RCC 7860 (cell line): ENCODE measurements around the gene TRIM34.
"Not testable (repeated sequence)": the region's sequence is repeated elsewhere in the genome, so short reads cannot be mapped to it uniquely, and the experiment has no call there.

ENCODE experiments used
- DNase-seq: peaks from one replicate; pipeline ENCODE4 v3.0.0-alpha.2; 2015; ENCODE audit warnings: low spot score
- FAIRE-seq: peaks from 2 replicates; lab custom pipeline; 2012; peaks lifted over from hg19 to GRCh38; lab: Jason Lieb, UNC

The TRIM34 gene

GRCh38 chr11:5620651-5621521, 3.9 kb upstream of the TRIM34 start:
- FAIRE-seq (no peak), DNase-seq (peak; percentile 43)

- no peak for FAIRE-seq
- no peak for DNase-seq
These were observed 3.2 kb upstream of the TRIM34 start for GRCh38 chr11:5621580-5621979.

- FAIRE-seq (no peak), DNase-seq (no peak)
These were observed 2.0 kb upstream of the TRIM34 start for GRCh38 chr11:5622802-5623201.

GRCh38 chr11:5625281-5625680, 480 bp downstream of the TRIM34 start:
- FAIRE-seq (no peak), DNase-seq (no peak)

- DNase-seq (no peak), FAIRE-seq (no peak)
These were observed 1.4 kb downstream of the TRIM34 start for GRCh38 chr11:5626196-5626595.

- FAIRE-seq: no peak
- no peak for DNase-seq
These were observed 6.6 kb downstream of the TRIM34 start for GRCh38 chr11:5631417-5631816.

GRCh38 chr11:5631969-5632635, 7.3 kb downstream of the TRIM34 start:
- no peak for FAIRE-seq
- DNase-seq: no peak

GRCh38 chr11:5639953-5640352, 15.2 kb downstream of the TRIM34 start:
- DNase-seq (no peak), FAIRE-seq (no peak)

GRCh38 chr11:5643585-5643984, 18.8 kb downstream of the TRIM34 start:
- DNase-seq (no peak), FAIRE-seq (no peak)

- no peak for FAIRE-seq
- no peak for DNase-seq
These were observed 21.3 kb downstream of the TRIM34 start for GRCh38 chr11:5646139-5646538.

- FAIRE-seq: no peak
- no peak for DNase-seq
These were observed 30.7 kb downstream of the TRIM34 start for GRCh38 chr11:5655474-5655873.

- not testable (repeated sequence) for FAIRE-seq, DNase-seq
These were observed 32.2 kb downstream of the TRIM34 start for GRCh38 chr11:5656956-5657355.

GRCh38 chr11:5658318-5658717, 33.5 kb downstream of the TRIM34 start:
- FAIRE-seq: no peak
- DNase-seq: no peak

GRCh38 chr11:5663511-5663910, 38.7 kb downstream of the TRIM34 start:
- no peak for FAIRE-seq

GRCh38 chr11:5665051-5665570, 40.3 kb downstream of the TRIM34 start:
- DNase-seq (no peak), FAIRE-seq (no peak)

More at GRCh38 chr11:5663511-5663910, 38.7 kb downstream of the TRIM34 start:
- DNase-seq: no peak

- no peak for FAIRE-seq
- no peak for DNase-seq
These were observed 41.1 kb downstream of the TRIM34 start for GRCh38 chr11:5665746-5666401.

GRCh38 chr11:5666402-5666793, 41.6 kb downstream of the TRIM34 start:
- DNase-seq (no peak), FAIRE-seq (no peak)

- peak; percentile 86 for FAIRE-seq
- peak; percentile 31 for DNase-seq
These were observed 47.0 kb downstream of the TRIM34 start for GRCh38 chr11:5671831-5672230.

- no peak for FAIRE-seq
- no peak for DNase-seq
These were observed 49.6 kb downstream of the TRIM34 start for GRCh38 chr11:5674391-5674790.

GRCh38 chr11:5679811-5680210, 55.0 kb downstream of the TRIM34 start:
- DNase-seq: peak; percentile 90

GRCh38 chr11:5682890-5683441, 58.2 kb downstream of the TRIM34 start:
- not testable (repeated sequence) for DNase-seq, FAIRE-seq

More at GRCh38 chr11:5679811-5680210, 55.0 kb downstream of the TRIM34 start:
- FAIRE-seq: peak; percentile 92
